HAP-1 (cell line): ENCODE measurements around the gene SEMA4D.

Experiments used
- DNase-seq, 2 experiments: peaks; one replicate each; pipeline ENCODE4 v3.0.0-alpha.2; 2016 to 2020; ENCODE audit warnings: low spot score in 2 of 2
- H3K27me3 ChIP-seq: fragments of 250-450 bp; sonication (Bioruptor Pico); 2 replicates; pipeline ENCODE4 v1.5.1; 2020; ENCODE audit warnings: low read depth, mild to moderate bottlenecking, moderate library complexity
- H3K36me3 ChIP-seq: fragments of 250-450 bp; sonication (Bioruptor Pico); replicated peaks from 2 replicates; pipeline ENCODE4 v1.5.1; 2020; ENCODE audit warnings: mild to moderate bottlenecking
- H3K4me1 ChIP-seq: fragments of 250-450 bp; sonication (Bioruptor Pico); 2 replicates; pipeline ENCODE4 v1.5.1; 2020; ENCODE audit warnings: mild to moderate bottlenecking
- H3K4me3 ChIP-seq: fragments of 250-450 bp; sonication (Bioruptor Pico); 2 replicates; pipeline ENCODE4 v1.5.1; 2020; ENCODE audit warnings: mild to moderate bottlenecking, moderate library complexity
- H3K9me3 ChIP-seq: fragments of 250-450 bp; sonication (Bioruptor Pico); 2 replicates; pipeline ENCODE4 v1.5.1; 2020; ENCODE audit warnings: mild to moderate bottlenecking, moderate library complexity
- in situ Hi-C: fragments of 300-500 bp; cut with MboI; formaldehyde crosslinking; loops from 3 replicates; pipeline ENCODE4 v1.14.3; 2020; ENCODE audit warnings: low sequenced_read_pairs, inconsistent platforms, mixed read lengths

SEMA4D gene

DNA sequence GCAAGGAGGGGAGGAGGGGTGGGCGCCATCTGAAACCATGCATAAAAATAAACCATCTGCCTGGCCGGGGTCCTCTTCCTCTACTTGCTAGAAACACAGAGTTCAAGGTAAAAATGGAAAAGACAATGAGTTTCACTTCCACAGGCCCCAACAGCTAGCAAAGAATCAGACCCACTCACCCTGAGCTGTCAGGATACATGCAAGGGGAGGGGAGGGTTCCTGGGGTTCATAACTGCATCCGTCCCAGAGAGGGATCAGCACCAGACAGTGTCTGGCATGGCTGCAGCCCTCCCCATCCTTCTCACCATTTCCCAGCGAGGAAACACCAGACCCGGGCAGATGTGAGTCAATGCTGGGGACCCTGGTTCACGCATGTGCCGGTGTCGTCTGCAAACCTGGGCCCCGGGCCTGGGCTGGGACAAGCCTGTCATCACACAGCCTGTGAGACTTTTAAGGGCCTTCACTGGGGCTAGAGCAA, 55.4 kb downstream of the SEMA4D start:
- no peak for DNase-seq

DNA sequence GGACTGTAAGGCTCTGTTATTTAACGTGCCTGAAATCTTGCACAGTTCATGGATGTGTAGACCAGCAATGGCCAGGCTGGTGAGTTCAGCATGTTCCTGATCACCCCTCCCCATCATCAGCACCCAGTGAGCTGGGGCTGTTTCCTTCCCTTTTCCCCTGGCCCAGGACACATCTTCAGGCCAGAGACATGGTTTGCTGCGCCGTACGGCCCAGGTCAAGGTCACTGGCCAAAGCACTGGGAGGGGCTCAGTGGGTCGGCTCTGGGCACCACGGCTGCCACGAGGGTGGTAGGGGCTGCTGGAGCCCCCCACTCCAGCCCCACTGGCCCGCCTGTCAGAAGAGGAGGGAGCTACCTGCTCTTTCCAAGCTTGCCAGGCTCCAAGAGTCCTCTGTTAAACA, 55.9 kb downstream of the SEMA4D start:
- Histone ChIP-seq H3K36me3 (no peaks in the 10 kb centered on the region), H3K9me3 (no peaks in the 10 kb centered on the region), H3K27me3 (no peaks in the 10 kb centered on the region), H3K4me3 (no peak overlapping the region), H3K4me1 (peaks cover 5% of the 10 kb centered on the region)
- no peak for DNase-seq
- in situ Hi-C loops = no loop called here

More for the DNA sequence above, 55.4 kb downstream of the SEMA4D start:
- no peak overlapping the region for H3K4me3 ChIP-seq
- H3K27me3 ChIP-seq = no peaks in the 10 kb centered on the region
- in situ Hi-C loops = no loop called here
- H3K9me3 ChIP-seq = no peaks in the 10 kb centered on the region
- H3K36me3 ChIP-seq = no peaks in the 10 kb centered on the region
- H3K4me1 ChIP-seq = peaks cover 5% of the 10 kb centered on the region

DNA sequence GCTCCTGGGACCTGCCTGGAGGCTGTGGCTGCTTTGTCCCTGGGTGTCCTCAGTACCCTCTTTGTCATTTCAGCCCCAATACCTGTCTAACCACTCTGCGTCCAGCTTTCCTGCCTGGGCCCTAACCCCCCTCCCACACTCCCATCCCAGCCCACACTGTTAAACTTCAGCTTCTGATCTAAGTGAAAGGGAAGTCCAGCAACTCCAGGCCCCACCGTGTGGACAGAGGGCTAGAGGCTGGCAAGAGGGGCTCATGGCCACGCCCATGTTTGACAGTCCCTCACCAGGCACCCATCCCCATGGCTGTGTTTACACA, 56.3 kb downstream of the SEMA4D start:
- Histone ChIP-seq H3K36me3 (no peaks in the 10 kb centered on the region), H3K27me3 (no peaks in the 10 kb centered on the region), H3K9me3 (no peaks in the 10 kb centered on the region), H3K4me3 (no peak overlapping the region), H3K4me1 (peaks cover 5% of the 10 kb centered on the region)
- in situ Hi-C loops = no loop called here
- no peak for DNase-seq

DNA sequence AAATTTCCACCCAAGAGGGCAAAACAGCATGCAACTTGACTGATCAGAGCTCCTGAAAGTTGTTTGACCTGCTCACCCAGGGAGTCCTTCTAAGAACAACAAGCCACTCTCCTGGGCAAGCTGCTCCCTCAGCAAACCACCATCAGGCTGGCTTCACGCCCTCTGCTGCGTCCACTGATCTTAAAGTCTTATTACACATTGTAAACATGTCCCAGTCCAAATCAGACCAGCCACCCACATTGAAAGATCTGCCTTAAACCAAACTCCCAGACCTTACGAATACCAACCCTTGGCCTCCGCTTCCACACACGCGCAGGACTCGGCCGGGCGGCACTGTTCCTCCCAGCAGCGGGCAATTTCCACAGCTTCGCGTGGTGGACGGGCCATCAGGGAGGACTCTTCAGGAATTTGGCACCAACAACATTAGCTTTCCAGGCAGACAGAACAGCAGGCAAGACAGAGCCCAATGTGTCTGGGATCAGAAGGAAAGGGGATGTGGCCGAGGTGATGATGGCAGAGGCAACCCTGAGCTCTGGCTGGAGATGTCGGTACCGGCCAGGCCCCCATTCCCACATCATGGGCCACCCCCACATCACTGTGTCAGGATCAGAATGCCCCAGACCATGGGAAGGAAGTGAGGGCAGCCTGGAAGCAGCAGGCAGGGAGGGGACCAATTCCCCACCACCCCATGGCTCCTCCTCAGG, 56.8 kb downstream of the SEMA4D start:
- H3K4me1 ChIP-seq = peaks cover 8% of the 10 kb centered on the region
- in situ Hi-C loops = no loop called here
- H3K9me3 ChIP-seq = no peaks in the 10 kb centered on the region
- no peak for DNase-seq
- no peaks in the 10 kb centered on the region for H3K36me3 ChIP-seq
- no peaks in the 10 kb centered on the region for H3K27me3 ChIP-seq
- H3K4me3 ChIP-seq = no peak overlapping the region

DNA sequence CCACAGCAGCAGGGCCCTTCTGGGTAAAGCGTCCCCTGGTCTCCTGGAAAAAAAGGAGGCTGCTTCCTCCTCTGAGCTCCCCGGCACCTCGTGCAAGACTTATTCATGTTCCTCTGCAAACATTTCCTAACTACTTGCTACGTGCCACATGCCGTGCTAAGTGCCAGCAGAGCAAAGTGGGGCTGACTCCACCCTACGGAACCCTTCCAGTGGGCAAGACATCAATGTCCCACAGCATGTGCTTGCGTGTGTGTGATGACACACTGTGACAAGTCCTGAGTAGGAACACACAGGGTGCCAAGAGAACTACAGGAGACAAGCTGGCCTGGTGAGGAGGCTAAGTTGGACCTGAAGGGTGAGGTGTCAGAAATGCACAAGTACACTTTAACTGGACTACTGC, 57.4 kb downstream of the SEMA4D start:
- in situ Hi-C loops = no loop called here
- no peak for DNase-seq
- no peaks in the 10 kb centered on the region for H3K36me3 ChIP-seq

DNA sequence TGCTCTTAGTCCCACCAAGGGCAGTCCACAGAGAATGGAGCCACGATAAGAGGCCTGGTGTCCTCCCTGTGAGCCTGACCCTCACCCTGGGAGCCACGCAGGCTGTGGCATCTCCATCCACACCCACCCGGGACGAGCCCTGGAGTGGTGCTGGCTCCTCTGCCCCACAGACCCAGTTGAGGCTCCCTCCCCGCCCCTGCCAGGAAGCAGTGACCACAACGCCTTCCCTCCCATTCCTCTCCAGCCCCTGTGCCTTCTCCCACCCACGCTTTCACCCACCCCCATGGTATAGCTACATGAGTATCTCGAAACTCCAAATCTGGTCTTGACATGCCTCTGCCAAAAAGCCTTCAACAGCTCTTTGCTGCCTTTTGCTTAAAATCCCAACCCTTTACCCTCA, 57.9 kb downstream of the SEMA4D start:
- no peaks in the 10 kb centered on the region for H3K27me3 ChIP-seq
- no peak overlapping the region for H3K4me3 ChIP-seq
- in situ Hi-C loops = no loop called here
- no peaks in the 10 kb centered on the region for H3K9me3 ChIP-seq
- DNase-seq = no peak
- H3K4me1 ChIP-seq = peaks cover 19% of the 10 kb centered on the region
- H3K36me3 ChIP-seq = no peaks in the 10 kb centered on the region

More for the DNA sequence above, 57.4 kb downstream of the SEMA4D start:
- H3K27me3 ChIP-seq = no peaks in the 10 kb centered on the region
- H3K4me3 ChIP-seq = no peak overlapping the region
- no peaks in the 10 kb centered on the region for H3K9me3 ChIP-seq
- H3K4me1 ChIP-seq = peaks cover 14% of the 10 kb centered on the region

DNA sequence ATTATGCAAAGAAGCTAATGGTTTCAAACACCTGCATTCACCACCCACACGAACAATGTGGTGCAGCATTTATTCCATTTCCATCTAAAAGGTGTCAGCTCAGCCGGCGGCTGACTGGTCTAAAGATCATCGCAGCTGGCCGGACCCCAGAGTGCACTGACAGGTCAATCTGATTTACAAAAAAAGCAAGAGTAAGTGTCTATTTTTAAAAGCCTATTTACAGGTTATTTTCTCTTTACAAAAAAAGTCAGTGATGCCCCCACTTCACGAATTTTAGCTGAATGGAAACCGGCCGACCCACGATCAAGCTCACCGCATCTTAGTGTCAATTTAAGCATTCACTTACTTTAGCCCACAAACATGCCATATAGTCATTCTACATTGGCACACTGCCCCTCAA, 58.3 kb downstream of the SEMA4D start:
- Histone ChIP-seq H3K4me3 (no peak overlapping the region), H3K4me1 (peaks cover 20% of the 10 kb centered on the region), H3K9me3 (no peaks in the 10 kb centered on the region), H3K36me3 (no peaks in the 10 kb centered on the region), H3K27me3 (no peaks in the 10 kb centered on the region)
- no peak for DNase-seq
- in situ Hi-C loops = no loop called here

DNA sequence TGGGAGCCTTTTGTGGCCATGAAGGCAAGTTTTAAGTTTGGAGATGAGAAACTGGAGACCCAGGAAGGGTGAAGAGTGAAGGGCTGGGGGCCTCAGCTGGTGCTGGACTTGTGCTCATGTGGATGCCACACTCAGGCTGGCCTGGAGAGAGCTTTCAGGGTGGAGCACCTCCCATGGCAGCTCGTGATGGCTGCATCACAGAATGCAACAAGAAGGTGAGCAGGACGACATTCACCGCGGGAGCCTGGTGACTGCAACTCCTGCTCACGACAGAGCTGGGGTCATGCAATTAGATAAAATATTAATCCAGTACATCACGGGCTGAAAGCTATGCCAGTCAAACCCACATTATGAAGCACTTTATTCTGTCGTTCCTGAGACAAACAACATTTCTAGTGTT, 59.7 kb downstream of the SEMA4D start:
- H3K27me3 ChIP-seq = no peaks in the 10 kb centered on the region
- H3K36me3 ChIP-seq = no peaks in the 10 kb centered on the region
- DNase-seq = no peak
- H3K4me1 ChIP-seq = peaks cover 23% of the 10 kb centered on the region
- H3K9me3 ChIP-seq = no peaks in the 10 kb centered on the region
- in situ Hi-C loops = no loop called here
- no peak overlapping the region for H3K4me3 ChIP-seq

DNA sequence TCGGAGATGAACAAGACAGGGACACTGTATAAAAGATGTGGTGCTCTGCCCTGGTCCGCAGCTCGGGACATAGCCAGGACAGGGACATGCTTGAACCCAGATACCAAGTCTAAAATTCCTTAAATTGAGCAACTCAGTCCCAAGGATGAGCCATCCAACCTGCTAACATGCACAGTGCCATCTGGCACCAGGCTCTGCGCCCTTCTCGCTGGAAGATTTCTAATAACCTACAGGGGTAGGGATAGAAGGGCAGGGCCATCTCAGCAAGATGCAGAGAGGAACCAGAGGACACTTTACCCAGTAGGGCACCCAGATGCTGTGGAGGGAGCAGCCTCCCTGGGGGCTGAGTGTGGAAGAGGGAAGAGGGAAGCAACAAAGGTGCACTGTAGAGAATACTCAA, 60.1 kb downstream of the SEMA4D start:
- no peaks in the 10 kb centered on the region for H3K36me3 ChIP-seq
- no peaks in the 10 kb centered on the region for H3K27me3 ChIP-seq
- DNase-seq = no peak
- H3K9me3 ChIP-seq = no peaks in the 10 kb centered on the region
- H3K4me1 ChIP-seq = peaks cover 23% of the 10 kb centered on the region
- no peak overlapping the region for H3K4me3 ChIP-seq
- in situ Hi-C loops = no loop called here

DNA sequence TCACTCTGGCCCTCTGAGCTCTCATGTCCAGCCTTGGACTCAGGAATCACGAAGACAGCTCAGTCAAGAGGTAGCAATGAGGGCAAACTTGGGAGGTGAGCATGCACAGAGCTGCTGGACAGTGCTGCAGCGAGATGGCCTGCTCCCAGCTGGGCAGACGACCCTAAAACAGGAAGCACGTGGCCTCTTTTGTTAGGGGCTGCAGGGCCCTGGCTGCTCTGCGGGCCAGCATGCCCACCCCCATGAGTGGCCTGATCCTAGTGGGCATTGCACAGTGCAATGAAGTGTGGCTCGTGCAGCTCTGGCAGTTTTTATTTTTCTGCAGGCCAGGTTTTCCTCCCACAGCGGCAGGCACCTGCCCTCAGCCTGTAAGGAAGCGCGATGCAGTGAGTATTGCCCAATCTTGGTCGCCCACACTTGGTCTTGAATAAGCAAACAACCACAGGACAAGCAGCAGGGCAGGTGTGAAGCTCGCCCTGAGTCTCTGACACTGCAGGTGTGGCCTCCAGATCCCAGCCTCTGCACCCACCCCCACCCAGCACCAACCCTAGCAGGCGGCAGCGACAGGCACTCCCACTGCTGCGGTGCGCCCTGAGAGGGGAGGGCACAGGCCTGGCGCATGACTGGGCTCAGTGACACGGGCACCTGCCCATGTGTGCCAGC, 60.8 kb downstream of the SEMA4D start:
- Histone ChIP-seq H3K4me3 (no peak overlapping the region), H3K27me3 (no peaks in the 10 kb centered on the region), H3K4me1 (peaks cover 23% of the 10 kb centered on the region), H3K36me3 (no peaks in the 10 kb centered on the region), H3K9me3 (no peaks in the 10 kb centered on the region)
- in situ Hi-C loops = no loop called here
- no peak for DNase-seq

DNA sequence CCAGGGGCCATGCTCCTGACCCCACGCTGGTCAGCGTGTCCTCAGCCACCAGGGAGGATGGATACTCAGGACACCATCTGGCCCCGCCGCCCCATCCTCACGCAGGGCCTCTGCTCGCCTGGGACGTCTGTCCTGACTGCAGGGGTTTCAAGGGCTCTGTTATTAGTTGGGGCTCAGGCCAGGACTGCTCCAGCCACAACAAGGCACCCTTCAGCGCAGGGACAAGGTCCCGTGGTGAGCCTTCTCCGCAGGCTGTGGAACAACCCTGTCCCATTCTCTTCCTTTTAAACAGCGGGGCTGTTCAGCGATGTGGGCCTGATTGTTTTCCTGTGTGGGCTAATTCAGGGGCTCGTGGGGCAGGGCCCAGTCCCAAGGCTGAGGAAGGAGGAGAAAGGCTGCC, 61.6 kb downstream of the SEMA4D start:
- DNase-seq = no peak
- H3K36me3 ChIP-seq = no peaks in the 10 kb centered on the region
- H3K4me3 ChIP-seq = no peak overlapping the region
- H3K27me3 ChIP-seq = no peaks in the 10 kb centered on the region
- peaks cover 23% of the 10 kb centered on the region for H3K4me1 ChIP-seq
- in situ Hi-C loops = no loop called here
- no peaks in the 10 kb centered on the region for H3K9me3 ChIP-seq

DNA sequence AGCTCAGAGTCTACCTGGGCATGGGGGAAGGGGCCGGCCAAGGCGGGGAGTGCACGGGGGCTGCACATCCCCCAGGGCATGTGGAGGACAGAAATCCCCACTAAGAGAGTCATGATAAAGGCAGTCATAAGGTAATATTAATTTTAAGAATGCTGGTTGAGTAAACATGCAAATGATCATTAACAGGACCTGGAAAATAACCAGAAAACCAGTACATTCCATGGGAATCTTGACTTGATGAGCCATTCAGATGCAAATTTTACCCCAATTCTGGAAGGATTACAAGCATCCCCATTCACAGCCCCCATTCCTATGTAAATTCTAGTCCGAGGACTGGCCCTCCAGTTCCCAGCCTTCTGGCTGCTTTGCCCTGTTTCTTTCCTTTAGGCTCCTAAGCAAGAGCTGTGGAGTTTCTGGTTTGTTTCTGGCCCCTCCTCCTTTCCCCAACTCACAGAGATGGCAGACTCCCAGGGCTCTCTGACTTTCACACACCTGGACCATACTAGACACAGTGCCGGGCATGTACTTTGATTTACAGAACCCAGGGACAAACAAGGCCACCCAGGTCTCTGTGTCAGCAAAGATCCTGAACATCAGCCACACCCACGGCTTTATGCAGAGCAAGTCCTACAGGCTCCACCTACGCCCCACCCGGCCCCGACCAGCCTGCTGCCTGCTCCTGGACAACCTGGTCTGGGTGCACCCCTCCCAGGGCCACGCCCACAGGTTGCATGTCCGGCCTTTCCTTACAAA, 62.7 kb downstream of the SEMA4D start:
- in situ Hi-C loops = no loop called here
- Histone ChIP-seq H3K4me3 (peak overlapping the region; percentile 9; the same call in 1 of the 2 replicates), H3K36me3 (no peaks in the 10 kb centered on the region), H3K9me3 (no peaks in the 10 kb centered on the region), H3K27me3 (no peaks in the 10 kb centered on the region), H3K4me1 (peaks cover 23% of the 10 kb centered on the region)
- peak; percentile 92 to 95 for DNase-seq

DNA sequence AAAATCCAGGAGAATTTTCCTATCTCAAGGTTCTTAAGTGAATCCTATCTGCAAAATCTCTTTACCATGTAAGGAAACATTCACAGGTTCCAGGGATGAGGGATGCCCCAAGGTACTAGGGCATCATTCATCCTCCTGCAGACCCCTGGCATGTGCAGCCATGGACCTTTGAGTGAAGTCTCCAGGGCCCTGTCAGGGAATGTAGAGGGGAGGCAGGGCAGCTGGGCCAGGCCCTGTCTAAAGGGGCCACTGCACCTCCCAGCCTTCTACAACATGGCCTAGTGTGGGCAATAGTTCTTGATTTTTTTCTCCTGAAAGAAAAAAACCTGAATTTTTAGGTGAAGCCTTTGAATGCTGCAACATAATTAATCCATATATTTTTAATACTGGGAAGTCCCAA, 63.3 kb downstream of the SEMA4D start:
- H3K4me3 ChIP-seq = no peak overlapping the region
- no peaks in the 10 kb centered on the region for H3K36me3 ChIP-seq
- H3K27me3 ChIP-seq = no peaks in the 10 kb centered on the region
- in situ Hi-C loops = no loop called here
- peaks cover 23% of the 10 kb centered on the region for H3K4me1 ChIP-seq
- no peaks in the 10 kb centered on the region for H3K9me3 ChIP-seq
- peak in 1 of 2 experiments; percentile 29 for DNase-seq

DNA sequence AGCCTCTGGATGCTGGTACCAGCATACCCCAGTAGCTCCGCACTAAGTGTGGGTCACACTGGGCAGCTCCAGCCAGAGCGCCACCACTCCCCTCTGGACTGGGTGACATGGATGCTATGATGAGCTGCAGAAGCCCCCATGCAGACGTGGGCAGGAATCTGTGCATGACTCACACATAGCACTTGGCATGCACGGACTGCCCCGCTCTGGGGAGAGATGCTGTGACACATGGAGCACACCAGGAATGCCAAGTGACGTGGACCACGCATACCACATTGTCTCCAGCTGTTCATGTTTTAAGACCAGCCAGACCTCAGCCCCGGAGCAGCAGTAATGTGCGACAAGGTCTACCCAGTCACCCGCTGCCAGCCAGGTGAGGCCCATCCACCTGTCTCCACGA, 64.1 kb downstream of the SEMA4D start:
- H3K27me3 ChIP-seq = no peaks in the 10 kb centered on the region
- DNase-seq = no peak
- in situ Hi-C loops = no loop called here
- H3K9me3 ChIP-seq = no peaks in the 10 kb centered on the region
- H3K36me3 ChIP-seq = no peaks in the 10 kb centered on the region
- peaks cover 23% of the 10 kb centered on the region for H3K4me1 ChIP-seq
- H3K4me3 ChIP-seq = no peak overlapping the region
